Fibroblast of skin of abdomen (primary cell): ENCODE data around the gene TMCO5A. TPM values are rescaled to one million over a fixed set of nuclear protein-coding genes. Genes with fewer than 3 reads are reported as not detected.
"Not testable (repeated sequence)": the region's sequence is repeated elsewhere in the genome, so short reads cannot be mapped to it uniquely, and the experiment has no call there.

ENCODE experiments used
- DNase-seq: peaks from one replicate; pipeline ENCODE4 v3.0.0-alpha.2; 2013
- polyA plus RNA-seq, 2 experiments: library from polyadenylated mRNA; unstranded; fragments of 120-200 nt; gene quantifications; one replicate each; pipeline ENCODE4 v1.2.1, GENCODE V29; 2013; ENCODE audit not compliant: insufficient read length in 2 of 2

Gene TMCO5A
- not detected for polyA plus RNA-seq (2013, experiment 1 of 2; ENCODE audit: insufficient read length)
- polyA plus RNA-seq (2013, experiment 2 of 2; ENCODE audit: insufficient read length): not detected

DNA sequence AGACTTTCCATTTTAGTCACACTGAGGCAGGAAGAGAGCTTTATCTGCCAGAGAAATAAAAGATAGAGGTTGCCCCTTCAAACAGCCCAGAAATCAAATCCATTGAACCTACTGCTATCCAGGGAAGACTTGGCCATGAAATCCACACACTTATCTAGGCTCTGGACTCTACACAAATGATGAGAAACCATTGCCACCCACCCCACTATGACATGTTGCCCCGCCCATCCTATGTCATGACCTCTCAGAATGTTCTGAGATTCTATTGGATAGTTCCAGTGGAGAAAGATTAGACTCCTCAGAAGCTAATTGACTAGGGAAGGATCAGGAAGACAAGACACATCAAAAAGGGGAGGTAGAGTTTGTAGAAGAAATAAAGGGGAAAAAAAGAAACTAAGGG, at the start of gene TMCO5A:
TSS of gene TMCO5A (plus strand) at position 301 of the 400 bp plus-strand sequence. CDS start 1,684 bp downstream, outside the sequence.
- DNase-seq: no peak

DNA sequence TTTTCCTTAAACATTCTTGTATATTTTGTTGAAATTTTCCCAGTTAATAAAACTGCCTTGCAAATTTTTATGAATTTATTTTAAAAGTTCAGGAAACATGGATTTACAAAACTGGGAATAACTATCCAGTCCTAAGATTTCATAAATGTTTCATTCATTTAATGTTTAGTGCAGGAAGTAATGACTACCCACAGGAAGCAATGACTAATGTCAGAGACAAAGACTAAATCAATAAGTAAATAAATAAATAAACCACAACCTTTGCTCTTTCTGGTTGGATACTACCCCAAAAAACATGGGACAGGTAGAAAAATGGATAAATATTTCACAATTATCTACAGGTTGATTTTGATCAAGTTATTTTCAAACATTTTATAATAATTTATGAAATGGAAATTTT, 48.8 kb upstream of the TMCO5A start:
- no peak for DNase-seq

DNA sequence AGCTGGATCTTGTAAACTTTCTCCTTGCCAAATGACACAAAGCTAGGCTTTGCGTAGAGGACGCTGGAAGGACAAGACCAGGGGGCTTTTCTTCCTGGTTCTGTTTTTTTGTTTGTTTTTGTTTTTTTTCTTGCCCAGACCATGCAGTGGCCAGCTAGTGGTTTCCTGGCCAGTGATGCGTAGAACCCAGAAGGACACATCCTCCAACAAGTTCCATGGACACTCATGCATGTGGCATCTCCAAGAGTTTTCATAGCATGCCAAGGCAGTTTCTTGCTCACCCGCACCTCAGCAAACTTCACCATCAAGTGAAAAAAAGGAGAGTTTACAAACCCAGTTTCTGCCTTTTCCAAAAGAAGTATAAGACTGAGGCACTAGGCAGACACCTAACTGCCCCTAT, 46.1 kb upstream of the TMCO5A start:
- DNase-seq: no peak

DNA sequence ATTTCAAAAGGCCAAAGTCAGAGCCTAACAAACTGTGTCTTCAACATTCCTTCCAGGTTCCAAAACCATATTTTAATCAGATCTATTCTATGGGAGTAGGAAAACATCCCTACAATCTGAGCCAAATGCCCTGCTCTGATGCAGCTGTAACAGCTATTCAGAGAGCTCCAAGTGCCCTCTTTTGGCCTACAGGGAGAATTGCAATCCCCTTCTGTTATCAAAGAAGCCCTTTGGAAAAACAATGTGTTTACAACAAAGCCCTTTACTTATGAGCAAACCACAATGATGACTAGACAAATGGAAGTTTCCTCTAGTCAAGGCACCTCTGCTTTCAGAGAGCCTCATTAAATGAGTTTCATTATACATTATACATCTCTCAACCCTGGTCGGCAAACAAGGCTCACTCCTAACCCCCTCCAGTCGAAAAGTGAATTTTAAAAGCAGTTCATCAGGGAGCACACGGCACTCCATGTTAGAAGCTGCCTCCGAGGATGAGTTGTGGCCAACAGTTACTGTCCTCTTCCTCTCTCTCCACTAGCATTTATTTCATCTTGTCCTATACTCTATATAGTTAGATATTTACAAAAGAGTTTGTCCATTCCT, 42.6 kb upstream of the TMCO5A start:
- DNase-seq: peak; percentile 67

DNA sequence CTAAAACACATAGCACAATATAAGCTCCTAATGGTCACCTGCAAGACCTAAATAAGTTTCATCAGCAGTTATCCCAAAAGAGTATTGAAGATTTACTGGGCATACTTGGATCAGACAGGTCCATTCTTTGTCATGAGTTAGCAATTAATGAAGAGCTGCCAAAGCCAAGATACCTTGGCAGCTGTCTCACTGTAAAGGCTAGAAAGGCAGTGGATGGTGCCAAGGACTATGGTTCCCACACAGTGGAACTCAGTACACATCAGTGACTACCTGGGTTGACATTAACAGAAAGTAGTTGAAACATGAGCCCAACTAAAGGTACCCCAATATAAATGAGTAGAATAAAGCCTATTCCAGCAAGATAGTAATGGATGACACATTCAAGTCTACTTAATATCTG, 41.1 kb upstream of the TMCO5A start:
- DNase-seq: no peak

DNA sequence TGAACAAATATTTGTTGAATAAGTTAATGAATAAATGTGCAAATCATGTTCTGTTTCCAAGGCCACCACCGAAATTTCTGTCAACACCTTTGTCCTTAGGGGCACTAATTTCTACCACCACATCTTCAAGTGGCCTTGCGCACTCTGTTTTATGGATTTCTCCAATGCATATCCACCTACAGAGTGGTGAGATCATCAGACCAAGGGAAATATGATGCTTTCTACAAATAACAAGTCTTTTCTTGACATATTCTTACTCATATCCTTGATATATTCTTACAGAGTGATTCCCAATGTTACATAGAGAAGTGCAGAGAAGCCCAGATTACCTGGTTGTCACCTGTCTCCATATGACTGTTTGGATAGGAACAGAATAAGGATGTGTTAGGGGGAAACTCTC, 36.1 kb upstream of the TMCO5A start:
- DNase-seq: no peak

DNA sequence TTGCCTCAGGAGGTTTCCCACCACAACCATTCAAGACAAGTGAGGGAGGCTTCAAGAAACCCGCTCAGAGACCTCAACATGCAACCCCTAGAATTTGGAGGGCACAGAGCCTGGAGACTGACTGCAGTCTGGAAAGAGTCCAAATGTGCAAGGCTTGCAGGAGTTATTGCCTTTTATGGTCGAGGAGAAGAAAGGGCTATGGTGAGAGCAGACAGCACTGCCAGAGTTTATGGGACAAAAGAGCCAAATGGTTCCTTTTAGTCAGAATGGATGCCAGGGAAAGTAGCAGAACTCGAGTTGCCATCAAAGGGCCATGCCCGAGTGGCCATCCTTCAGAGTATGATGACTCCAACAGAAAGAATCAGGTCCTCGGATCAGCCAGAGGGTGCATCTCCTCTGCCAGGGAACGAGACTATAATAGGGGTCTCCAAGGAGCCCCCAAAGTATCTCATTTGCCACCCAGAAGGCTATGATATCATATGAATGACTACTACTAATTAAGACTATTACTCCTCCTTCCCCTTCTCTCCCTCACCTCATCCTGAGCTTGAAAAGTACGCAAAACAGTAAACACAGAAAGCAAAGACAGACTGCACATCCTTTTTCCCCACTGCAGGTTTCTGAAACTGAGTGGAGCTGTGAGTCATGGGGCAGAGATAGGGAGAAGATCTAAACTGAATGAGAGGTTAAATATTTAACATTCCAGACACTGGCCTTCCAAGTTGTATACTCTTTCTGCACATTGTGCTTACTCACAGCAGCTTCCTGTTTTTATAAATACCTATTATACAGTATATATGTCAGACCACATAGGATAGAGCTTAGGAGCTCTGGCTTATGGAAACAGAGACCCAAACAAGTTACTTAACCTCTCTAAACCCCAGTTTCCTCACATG, 33.9 kb upstream of the TMCO5A start:
- DNase-seq: peak; percentile 82

DNA sequence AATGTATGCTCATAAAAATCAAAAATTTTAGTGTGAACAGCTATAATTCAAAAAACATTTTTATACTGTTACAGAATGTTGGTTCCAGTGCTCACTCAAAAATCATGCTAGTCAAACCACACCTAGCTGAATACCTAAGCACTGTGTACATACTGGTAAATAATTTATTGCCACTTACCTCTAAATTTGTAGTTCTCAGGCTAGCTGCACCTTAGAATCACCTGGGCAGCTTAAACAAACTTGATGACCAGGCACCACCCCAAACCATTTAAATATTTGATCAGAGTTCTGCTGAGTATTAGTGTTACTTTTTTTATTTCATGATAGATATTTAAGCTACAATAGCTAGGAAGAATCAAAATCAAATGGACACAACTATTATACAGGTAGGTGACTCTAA, 32.3 kb upstream of the TMCO5A start:
- no peak for DNase-seq

DNA sequence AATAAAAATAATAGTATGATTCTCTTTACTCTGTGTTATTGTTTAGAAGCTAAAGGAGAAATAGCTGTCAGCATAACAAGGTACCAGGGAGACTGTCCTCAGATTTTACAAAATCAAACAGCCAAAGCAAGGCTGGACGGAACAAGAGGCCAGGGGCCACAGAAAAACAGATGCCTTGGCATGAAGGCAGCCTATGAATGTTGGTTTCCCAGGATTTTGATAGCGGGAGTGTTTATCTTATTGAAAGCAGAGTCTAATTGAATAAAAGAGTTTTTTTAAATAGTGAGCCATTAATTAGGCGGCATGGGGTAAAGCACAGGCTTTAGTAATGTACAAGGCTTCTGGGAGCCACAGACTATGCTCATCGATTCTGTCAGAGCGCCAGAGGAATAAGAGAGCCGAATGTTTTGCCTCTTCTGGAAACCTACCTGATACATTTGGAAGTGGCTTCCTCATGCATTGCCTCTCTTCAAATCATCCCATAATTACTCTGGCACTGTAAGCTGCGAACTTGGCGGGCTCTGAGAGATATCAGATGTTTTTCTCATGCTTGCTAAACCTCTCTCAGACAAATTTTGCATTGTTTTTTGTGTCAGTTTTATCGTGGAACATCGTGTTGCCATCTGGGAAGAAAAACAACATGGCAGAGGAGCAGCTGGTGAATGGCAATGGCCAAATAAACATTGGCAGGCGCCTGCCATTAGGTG, 30.4 kb upstream of the TMCO5A start:
- no peak for DNase-seq

DNA sequence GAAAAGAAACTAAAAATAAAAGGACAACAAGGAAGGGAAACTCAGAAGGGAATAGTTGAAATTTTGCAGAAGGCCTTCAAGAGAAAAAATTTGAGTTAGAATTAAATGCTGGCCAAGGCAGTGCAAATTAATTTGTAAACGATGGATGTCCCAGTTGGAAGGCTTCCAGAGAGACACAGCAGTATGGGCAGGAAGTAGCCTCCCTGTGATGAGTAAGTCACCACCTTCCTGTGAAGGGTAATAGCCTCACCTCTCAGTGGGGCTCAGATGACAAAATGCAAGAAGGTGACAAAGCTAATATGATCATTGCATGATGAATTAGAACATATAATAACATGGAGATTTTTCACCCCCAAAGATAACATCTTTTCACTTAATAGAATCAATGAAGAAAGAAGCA, 27.3 kb upstream of the TMCO5A start:
- DNase-seq: no peak

DNA sequence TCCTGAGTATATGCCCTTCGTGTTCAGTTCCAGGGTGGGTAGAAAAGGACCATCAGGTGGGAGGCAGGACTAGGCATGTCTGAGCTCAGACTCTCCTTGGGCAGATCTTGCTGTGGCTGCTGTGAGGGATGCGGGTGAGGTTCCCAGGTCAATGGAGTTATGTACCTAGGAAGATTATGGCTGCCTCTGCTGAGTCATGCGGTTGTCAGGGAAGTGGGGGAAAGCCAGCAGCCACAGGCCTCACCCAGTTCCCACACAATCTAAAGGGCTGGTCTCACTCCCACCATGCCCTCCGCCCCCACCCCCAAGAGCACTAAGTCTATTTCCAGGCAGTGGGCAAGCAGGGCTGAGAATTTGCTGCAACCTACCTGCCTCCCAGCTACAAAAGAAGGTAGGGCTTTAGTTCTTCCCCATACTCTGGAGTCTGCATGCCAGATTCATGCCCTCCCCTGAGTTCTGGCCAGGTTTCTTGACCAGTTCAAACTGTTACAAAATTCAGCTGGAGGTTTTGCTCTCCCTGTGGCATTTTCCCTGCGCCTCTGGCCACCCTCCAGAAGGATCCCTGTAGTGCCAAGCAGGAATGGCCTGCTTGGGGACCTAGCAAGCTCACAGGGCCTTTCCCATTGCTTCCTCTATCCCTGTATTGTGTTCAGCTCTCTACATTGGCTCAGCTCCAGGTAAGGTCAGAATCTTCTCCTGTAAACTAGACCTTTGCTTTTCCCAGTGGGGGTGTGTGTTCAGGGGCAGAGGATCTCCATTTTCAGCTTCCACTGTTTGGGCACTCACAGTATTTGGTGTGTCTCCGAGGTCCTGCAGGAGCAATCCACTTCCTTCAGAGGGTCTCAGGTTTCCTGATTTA, 12.7 kb upstream of the TMCO5A start:
- DNase-seq: no peak

DNA sequence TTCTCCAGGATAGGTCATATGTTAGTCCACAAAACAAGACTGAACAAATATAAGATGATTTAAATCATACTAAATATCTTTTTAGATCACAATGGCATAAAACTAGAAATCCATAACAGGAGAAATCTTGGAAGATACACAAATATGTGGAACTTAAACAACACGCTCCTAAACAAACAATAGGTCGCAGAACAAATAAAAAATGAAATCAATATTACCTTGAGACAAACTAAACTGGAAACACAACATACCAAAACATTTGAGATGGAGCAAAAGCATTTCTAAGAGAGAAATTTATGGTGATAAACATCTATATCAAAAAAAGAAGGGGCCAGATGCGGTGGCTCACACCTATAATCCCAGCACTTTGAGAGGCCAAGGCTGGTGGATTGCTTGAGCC, 8.3 kb upstream of the TMCO5A start:
- DNase-seq: no peak

DNA sequence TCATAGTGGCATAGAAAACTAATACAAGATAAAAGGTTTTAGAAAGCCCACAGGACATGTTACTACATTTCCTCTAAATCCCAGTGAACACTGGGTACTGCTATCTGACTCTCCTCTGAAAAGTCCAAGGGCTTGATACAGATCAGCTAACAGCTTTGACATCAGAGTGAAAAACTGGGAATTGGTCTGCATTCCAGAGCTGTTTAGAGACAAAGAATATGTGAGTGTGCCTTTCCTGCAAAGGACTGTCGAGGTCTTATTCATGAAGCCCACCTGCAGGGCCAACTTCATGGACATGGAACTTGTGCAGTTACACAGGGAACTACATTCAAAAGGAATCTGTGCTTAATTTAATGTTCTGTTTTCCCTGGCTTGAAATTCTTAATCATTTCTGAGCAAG, 5.2 kb upstream of the TMCO5A start:
- no peak for DNase-seq

DNA sequence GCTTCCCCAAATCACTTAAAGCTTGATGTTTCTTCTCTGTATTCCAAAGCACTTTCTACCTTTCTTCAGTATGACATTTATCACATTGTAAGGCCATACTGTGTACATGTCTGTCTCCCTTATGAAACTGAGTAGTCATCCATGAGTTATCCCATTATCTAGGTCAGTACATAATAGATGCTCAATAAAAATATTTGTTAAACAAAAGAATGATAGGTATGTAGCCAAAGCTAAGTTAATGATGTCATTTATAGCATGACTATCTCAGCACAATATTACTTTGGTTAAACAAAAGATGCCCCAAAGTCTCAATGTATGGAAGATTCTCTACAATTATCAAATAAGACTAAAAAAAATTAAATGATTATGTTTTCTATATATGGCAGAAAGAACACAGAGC, 3.1 kb upstream of the TMCO5A start:
- peak; percentile 18 for DNase-seq

DNA sequence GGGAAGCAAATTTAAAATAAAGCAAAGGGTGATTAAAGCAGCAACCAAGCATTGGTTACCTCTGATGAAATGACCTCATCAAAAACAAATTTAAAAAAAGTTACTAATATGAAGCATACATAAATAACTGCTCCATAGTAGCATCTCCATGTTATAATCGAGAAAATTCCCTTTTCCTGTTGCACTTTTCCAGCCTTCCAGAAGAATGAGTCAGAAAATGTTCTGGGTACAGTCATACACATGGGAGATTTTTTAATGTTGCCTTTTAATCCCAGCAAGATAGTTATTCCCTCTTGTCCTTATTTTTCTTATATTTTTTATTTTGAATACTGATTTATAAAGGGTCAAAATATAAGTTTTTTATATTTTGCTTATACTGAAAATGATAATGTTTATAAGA, 2.6 kb upstream of the TMCO5A start:
- DNase-seq: peak; percentile 67

DNA sequence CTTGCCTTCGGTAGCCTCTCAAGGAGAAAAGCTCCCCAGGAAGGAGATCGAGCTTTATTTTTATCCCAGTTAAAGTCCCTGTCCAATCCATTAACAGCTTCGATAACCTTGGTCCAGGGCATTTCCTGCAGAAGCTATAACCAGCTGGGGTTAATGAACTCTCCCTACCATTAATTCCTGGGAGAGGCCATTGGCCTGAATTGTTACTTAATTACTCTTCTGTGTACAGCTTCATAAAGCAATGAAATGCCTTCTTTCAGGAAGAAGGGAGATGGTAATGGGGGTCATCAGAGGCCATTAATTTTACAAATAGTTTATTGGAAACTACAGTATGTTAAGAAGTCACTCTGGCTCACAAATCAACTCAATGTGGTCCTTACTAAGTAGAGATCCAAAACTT, 1.9 kb upstream of the TMCO5A start:
- no peak for DNase-seq

DNA sequence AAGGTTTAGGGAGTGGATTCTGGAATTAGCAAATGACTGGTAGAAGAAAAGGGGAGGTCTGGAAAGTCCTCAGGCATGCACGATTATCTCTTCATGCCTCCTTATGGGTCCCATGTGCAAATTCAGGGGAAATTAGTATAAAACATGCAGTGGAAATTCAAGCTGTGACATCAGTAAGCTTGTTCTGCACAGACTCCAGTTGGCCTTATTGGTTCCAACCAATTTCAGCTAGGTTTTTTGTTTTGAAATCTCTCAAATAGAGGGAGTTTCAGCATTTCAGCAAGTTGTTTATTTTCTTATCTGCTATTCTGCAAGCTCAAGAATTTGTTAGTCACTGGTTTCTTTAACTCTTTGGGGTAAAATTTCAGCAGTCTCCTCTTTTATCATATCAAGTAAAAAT, 774 bp upstream of the TMCO5A start:
- DNase-seq: peak; percentile 28

DNA sequence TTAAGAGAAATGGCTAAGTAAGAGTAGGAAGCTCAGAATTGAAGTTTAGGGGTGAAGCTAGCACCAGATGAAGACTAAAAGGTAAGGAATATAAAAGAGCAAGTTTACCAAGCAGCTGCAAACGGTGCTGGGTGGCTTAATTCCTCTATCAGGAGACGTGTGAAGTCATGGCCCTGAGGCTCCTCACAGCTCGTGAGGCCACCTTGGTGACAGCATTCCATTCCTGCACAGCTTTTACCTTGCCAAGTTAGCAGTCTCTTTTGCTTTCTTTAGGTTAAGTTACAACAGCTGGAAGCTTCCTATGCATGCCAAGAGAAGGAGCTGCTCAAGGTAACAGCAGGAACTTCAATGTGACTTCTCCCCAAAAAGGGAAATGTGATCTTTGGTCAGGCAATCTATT, 6.4 kb downstream of the TMCO5A start:
- DNase-seq: no peak

DNA sequence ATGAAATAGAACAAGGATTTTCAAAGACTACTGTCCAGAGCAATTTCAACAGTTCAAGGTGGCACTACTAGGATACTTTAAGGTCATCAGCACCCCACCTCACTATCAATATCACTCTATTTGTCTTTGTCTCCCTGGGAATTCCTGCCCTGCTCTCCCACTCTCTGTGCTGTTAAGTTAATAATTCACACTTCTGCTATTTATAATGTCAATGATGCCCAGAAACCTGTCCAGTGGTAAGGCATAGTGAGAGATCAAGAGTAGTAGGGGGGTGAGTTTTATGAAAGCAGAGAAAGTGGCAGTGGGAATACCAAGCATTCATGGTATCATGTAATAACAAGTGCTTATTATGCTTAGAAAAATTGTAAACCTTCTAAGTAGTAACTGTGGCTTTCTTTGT, 7.3 kb downstream of the TMCO5A start:
- no peak for DNase-seq

DNA sequence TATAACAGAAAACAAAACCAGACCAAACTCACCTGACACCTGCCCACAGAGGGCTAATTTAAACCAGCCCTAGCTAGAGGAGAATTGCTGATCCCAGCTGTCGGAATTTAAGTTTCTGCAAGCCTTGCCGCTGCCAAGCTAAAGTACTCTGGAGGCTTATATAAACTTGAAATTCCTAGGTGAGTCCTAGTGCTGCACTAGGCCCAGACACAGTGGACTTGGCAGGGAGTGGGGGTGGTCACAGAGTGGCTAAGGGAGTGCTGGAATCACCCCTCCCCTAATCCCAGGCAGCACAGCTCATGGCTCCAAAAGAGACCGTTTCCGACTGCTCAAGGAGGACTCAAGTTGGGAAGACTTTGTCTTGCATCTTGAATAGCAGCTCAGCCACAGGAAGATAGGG, 17.6 kb downstream of the TMCO5A start:
- DNase-seq: no peak

DNA sequence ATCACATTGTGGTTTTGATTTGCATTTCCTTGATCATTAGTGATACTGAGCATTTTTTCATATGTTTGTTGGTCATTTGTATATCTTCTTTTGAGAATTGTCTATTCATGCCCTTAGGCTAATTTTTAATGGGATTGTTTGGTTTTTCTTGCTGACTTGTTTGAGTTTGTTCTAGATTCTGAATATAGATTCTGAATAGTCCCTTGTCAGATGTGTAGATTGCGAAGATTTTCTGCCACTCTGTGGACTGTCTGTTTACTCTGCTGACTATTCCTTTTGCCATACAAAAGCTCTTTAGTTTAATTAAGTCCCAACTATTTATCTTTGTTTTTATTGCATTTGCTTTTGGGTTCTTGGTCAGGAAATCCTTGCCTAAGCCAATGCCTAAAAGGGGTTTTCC, 26.3 kb downstream of the TMCO5A start:
- not testable (repeated sequence) for DNase-seq

DNA sequence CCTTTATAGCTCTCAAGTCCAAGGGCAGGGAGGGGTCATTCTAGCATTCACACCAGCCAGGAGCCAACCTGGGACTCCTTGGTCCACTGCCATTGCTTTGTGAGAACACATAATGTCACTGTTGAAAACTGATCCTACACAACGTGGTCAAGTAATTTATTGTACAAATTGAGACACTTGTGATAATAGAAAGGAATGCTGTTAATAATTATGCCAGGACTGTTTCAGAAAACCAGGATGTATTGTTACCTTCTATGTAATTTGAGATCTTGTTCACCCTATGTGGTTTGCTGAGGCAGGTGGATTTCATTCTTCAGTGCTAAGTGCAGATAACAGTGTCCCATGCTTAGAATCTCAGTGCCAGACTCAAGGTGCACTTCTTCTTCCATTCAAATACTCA, 33.3 kb downstream of the TMCO5A start:
- no peak for DNase-seq
